NB4 (cell line): Measurements from ENCODE around the gene G3BP1.
"Not testable (repeated sequence)": the region's sequence is repeated elsewhere in the genome, so short reads cannot be mapped to it uniquely, and the experiment has no call there.

Experiments used
- DNase-seq: peaks from one replicate; pipeline ENCODE4 v3.0.0; 2010; ENCODE audit warnings: low read depth
- H3K4me3 ChIP-seq: one replicate; pipeline ENCODE4 v1.5.1; 2011; ENCODE audit warnings: mild to moderate bottlenecking, low read depth, low read length, moderate library complexity
- CTCF ChIP-seq: IDR thresholded peaks from one replicate; pipeline ENCODE4 v1.5.1; 2012; ENCODE audit warnings: low read depth, low read length
- MYC ChIP-seq: IDR thresholded peaks from 2 replicates; pipeline ENCODE4 v1.6.1; 2011; ENCODE audit warnings: low read depth, low read length
- POLR2A ChIP-seq: IDR thresholded peaks from 2 replicates; pipeline ENCODE4 v1.6.1; 2011; ENCODE audit warnings: mild to moderate bottlenecking; ENCODE audit not compliant: insufficient read length; ENCODE audit errors: extremely low read depth
- TF ChIP-seq, protein P1 (sequence below): IDR thresholded peaks from 2 replicates; pipeline ENCODE4 v1.6.1; 2011; ENCODE audit warnings: low read depth, low read length

The G3BP1 gene

DNA sequence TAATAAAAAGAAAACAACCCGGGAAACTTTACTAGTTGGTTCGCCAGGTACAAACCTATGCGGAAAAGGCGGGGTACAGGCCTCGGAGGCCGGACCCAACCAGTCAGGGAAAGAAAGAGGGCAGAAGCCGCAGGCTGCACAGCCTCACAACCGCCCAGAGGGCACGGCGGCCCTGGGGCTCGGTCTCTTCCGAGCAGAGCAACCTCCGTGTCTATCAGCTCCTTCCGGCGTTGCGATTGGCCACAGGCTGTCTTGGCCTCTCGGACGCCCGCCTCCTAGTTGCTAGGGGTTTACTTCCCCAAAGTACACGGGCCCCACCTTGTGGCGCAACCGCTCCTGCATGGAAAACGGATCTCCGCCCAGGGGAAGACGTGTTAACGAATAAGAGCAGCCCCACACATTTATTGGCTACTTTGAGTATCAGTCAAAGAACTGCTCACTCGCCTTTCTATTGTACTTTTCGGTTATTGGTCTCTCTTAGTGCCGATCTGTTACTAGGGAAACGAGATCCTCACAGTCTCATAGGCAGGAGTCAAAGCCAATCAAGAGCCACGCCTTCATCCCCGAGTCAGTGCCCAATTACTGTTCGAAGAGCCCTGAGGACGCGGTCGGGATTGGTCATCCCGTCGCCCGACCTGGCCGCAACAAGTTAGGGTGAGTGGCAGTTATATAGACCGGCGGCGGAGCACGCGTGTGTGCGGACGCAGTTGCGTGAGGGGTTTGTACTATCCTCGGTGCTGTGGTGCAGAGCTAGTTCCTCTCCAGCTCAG is at the start of gene G3BP1:
TSS of gene G3BP1 (plus strand) at position 696 of the 770 bp plus-strand sequence. CDS start 14,667 bp downstream, outside the sequence.
- H3K4me3 ChIP-seq: peak within 1 kb of the TSS; percentile 98
- TF ChIP-seq MYC (peak; percentile 96), CTCF (no peak), POLR2A (peak; percentile 97)
- TF ChIP-seq, protein P1, sequence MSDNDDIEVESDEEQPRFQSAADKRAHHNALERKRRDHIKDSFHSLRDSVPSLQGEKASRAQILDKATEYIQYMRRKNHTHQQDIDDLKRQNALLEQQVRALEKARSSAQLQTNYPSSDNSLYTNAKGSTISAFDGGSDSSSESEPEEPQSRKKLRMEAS: peak; percentile 95
- DNase-seq: peak; percentile 100

DNA sequence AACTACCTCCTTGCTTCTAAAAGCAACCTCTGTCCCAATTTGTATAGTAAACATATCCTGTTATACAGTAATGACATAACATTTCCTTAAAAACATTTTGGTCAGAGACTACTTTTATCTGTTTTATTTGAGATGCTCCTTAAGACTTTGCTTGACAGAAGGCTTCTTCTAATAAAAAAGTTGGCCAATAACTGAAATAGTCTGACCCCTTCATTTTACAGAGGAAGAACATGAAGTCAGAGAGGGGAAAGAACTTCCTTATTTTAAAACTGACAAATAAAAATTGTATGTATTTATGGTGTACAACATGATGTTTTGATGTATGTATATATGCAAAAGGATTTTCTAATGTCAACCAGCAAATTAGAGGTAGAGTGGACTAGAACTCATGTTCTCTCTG is 49.2 kb upstream of the G3BP1 start:
- no peak overlapping the region for H3K4me3 ChIP-seq
- no peak for TF ChIP-seq POLR2A
- TF ChIP-seq, protein P1: no peak
- no peak for TF ChIP-seq CTCF
- no peak for TF ChIP-seq MYC
- peak; percentile 48 for DNase-seq

GRCh38 chr5:151724360-151724759 is 47.4 kb upstream of the G3BP1 start:
- TF ChIP-seq CTCF (no peak), POLR2A (no peak)
- TF ChIP-seq, protein P1: no peak
- no peak for DNase-seq

GRCh38 chr5:151729597-151729996 is 42.2 kb upstream of the G3BP1 start:
- H3K4me3 ChIP-seq, DNase-seq: not testable (repeated sequence)

More at GRCh38 chr5:151724360-151724759, 47.4 kb upstream of the G3BP1 start:
- no peak overlapping the region for H3K4me3 ChIP-seq

- TF ChIP-seq POLR2A: no peak
- TF ChIP-seq, protein P1: no peak
- no peak for TF ChIP-seq CTCF
- no peak for TF ChIP-seq MYC
- no peak overlapping the region for H3K4me3 ChIP-seq
Measured at GRCh38 chr5:151730381-151730780, 41.4 kb upstream of the G3BP1 start.

DNA sequence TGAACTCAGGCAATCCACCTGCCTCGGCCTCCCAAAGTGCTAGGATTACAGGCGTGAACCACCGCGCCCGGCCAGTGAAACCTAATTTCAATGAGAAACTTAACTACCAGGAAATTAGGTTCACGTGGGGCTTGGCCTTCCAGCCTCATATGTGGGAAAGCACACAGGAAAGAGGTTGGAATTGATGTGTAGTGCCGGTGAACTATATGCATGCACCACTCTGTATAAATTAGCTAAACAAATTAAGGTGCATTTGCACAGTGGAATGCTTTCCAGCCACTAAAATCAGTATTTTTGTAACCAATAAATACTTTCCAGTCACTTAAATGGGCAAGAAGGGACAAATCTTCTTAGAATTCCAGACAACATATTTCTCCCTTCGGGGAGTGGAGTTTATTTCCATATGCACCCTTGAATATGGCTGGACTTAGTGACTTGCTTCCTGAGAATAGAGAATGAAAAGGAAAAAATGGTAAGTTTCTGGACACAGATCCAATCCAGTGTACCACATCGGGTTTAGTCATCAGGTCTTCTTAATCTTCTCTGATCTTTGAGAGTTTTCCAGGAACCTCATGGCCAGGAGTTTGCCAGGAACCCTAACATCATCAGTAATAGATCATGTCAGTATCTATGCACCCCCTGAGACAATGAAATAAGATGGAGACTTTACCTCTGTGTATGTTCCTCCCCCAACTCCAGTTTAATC is 38.2 kb upstream of the G3BP1 start:
- TF ChIP-seq MYC: no peak
- TF ChIP-seq, protein P1: no peak
- TF ChIP-seq CTCF: no peak
- TF ChIP-seq POLR2A: no peak

More at GRCh38 chr5:151730381-151730780, 41.4 kb upstream of the G3BP1 start:
- no peak for DNase-seq

More for the DNA sequence above, 38.2 kb upstream of the G3BP1 start:
- no peak for DNase-seq
- no peak overlapping the region for H3K4me3 ChIP-seq
